ENCODE data around the gene PLCB1.

The PLCB1 gene

DNA sequence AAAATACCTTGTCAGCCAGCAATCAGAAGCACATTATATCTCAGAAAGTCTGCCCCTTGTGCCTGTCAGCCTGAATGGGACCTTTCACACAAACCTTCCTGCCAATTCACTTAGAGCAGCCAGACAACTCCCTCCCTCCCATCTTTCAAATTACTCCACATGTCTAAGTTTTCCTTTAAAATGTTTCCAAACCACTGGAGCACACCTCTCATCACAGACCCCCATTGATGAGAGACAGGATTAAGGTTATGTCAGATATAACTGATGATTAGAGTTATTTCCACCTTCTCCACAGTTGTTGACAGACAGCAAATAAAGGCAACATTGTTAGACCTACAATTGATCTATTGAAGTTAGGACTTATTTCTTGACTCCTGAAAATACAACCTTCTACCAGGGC, 408.4 kb downstream of the PLCB1 start:
- TF ChIP-seq, protein P1, sequence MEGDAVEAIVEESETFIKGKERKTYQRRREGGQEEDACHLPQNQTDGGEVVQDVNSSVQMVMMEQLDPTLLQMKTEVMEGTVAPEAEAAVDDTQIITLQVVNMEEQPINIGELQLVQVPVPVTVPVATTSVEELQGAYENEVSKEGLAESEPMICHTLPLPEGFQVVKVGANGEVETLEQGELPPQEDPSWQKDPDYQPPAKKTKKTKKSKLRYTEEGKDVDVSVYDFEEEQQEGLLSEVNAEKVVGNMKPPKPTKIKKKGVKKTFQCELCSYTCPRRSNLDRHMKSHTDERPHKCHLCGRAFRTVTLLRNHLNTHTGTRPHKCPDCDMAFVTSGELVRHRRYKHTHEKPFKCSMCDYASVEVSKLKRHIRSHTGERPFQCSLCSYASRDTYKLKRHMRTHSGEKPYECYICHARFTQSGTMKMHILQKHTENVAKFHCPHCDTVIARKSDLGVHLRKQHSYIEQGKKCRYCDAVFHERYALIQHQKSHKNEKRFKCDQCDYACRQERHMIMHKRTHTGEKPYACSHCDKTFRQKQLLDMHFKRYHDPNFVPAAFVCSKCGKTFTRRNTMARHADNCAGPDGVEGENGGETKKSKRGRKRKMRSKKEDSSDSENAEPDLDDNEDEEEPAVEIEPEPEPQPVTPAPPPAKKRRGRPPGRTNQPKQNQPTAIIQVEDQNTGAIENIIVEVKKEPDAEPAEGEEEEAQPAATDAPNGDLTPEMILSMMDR (IDR thresholded peaks at IDR 0.05): no peak

DNA sequence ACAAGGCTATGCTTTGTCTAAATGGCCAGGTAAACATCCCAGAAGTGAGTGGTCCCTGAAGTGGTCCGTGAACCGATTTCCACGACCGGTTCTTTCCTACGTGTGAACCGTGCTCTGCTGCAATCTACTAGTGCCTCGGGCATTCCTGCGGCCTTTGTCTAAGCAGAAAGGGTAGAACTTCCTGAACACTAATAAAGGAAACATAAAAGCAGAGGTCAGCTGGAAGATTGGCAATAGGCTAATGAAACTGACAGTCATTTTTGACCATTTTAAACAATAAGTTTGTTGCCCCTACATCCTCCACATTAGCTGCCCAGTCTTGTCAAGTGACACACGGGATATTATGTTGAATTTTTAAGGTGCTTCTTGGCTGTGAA, 410.0 kb downstream of the PLCB1 start:
- TF ChIP-seq, protein P1 (IDR thresholded peaks at IDR 0.05): no peak

DNA sequence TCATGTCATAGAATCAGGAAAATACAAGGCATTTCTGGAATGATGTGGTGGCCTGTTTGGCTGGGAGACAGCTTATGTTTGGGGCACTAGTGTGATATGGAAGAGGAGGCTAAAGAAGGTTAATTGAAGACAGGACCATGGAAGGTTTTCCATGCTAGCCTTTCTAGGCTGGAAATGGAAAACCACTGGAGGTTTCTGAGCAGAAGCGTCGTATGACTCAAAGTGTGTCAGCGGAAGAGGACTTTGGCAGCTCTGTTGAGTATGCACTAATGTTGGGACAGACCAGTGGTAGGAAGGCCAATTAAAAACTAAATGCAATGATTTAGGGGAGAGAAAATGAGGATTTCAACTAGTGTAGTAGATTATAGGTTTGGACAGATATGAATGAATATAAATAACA, 413.1 kb downstream of the PLCB1 start:
- TF ChIP-seq, protein P1 (IDR thresholded peaks at IDR 0.05): no peak

DNA sequence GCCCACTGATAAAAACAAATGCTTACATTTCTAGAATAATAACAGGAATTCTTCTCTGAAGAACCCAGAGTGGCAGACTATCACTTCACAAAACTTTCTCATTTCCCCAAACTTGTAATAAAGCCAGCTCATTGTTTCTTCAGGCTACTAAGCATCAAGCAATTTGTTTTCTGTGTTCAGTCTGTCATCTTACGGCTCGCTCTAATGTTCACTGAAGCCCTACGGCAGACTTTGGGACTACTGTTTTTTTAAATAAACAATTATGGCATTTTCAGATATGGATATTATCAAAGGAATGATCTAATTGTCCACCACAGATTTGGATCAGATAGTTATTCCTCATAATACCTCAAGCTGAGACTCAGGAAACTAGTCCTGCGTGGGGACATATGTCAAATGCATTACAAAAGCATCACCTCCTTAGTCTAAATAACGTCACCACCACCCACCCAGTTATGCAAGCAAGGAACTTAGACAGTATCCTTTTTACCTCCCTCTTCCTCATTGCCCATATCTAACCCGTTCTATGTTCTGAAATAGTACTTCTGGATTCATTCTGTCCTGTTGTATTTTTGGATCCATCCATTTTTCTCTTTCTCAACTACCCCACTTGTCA, 415.1 kb downstream of the PLCB1 start:
- TF ChIP-seq, protein P1 (IDR thresholded peaks at IDR 0.05): no peak

DNA sequence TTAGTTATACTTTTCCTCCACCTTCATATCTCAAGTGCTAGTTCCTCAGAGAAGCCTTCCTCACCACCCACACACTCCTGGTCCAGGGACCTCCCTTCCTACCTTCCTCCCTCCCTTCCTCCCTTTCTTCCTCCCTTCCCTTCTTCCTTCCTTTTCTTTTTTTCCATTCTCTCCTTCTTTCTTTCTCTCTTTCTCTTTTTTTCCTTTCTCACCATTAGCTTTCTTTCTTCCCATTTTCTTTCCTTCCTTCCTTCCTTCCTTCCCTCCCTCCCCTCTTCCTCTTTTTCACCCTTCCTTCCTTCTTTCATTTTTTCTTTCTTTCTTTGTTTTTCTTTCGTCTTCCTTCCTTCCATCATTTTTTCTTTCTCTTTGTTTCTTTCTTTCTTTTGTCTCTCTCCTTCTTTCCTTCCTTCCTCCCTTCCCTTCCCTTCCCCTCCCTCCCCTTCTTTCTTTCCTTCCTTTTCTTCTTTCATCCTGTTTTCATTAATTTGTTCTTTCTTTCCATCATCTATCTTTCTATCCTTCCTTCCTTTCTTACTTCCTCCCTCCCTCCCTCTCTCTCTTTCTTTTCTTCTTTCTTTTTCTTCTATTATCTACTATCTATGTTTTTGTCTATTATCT, 416.0 kb downstream of the PLCB1 start:
- TF ChIP-seq, protein P1 (IDR thresholded peaks at IDR 0.05): no peak

DNA sequence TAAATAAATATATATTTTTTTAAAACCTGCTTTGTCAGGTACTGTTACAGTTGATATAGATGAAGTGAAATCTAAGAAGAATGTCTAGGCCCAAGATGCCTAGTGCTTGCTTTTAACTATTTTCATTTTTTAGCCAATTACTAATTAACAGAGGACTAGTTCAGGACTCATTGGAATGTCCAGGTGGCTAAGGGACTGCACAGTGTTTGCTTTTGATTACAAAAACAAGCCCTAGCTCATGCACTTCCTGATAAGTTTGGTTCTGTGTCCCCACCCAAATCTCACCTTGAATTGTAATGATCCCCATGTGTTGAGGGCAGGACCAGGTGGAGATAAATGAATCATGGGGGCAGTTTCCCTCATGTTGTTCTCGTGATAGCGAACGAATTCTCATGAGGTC, 417.1 kb downstream of the PLCB1 start:
- TF ChIP-seq, protein P1 (IDR thresholded peaks at IDR 0.05): no peak

DNA sequence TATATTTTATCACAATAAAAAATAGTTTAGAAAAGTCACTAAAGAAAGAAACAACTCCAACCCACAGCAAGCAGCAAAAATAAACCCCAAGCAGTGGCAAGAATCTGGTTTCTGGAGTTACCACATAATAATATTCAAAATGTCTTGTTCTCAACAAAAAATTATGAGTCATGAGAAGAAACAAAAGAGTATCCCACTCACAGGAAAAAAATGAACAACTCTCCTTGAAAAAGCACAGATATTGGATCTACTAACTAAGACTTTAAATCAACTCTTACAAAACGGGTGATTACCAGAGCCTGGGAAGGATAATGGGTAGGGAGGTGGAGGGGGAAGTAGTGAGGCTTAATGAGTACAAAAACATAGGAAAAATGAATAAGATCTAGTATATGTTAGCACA, 425.6 kb downstream of the PLCB1 start:
- TF ChIP-seq, protein P1 (IDR thresholded peaks at IDR 0.05): no peak

Measured in LNCAP (cell line).